ENCODE results near the gene RAB7A. TPM values are rescaled to one million over a fixed set of nuclear protein-coding genes. Genes with fewer than 3 reads are reported as not detected.

RAB7A gene
- total and polyA plus RNA-seq, 2 of the 13 experiments (the other 11 are each of a cell fraction or from before 2014, with no cell fraction given) = 26.5 to 182 TPM

GRCh38 chr3:128835096-128835495 is 109.1 kb downstream of the RAB7A start:
- FAIRE-seq = no peak

More at GRCh38 chr3:128835096-128835495, 109.1 kb downstream of the RAB7A start:
- H3K9me3 ChIP-seq (ENCODE audit: low read length) = no peaks in the 10 kb centered on the region
- CTCF ChIA-PET (ENCODE audit: low intra/inter-chr PET ratio, low total read pairs) = no interaction called here
- no peak overlapping the region for H3K4me2 ChIP-seq (ENCODE audit: low read depth, low read length)
- H3K4me3 ChIP-seq (replicated peaks in 1 of 3; ENCODE audit: insufficient read depth in 1 of 3, low read depth in 2 of 3, low read length in 3 of 3) = no peak overlapping the region
- TF ChIP-seq ISL2 (CRISPR knock-in tag; IDR thresholded peaks at IDR 0.05) = no peak
- no peak for TF ChIP-seq MIER2 (CRISPR knock-in tag; IDR thresholded peaks at IDR 0.05)
- TF ChIP-seq AKNA (CRISPR knock-in tag; IDR thresholded peaks at IDR 0.05; ENCODE audit: borderline replicate concordance) = no peak
- no peak for TF ChIP-seq ZNF510 (CRISPR knock-in tag; IDR thresholded peaks at IDR 0.05; ENCODE audit: low read depth)
- TF ChIP-seq ZNF569 (CRISPR knock-in tag; IDR thresholded peaks at IDR 0.05; ENCODE audit: borderline replicate concordance) = no peak
- TF ChIP-seq JARID2 (CRISPR knock-in tag; IDR thresholded peaks at IDR 0.05; ENCODE audit: insufficient replicate concordance) = no peak
- TF ChIP-seq TSC22D2 (CRISPR knock-in tag; IDR thresholded peaks at IDR 0.05; ENCODE audit: borderline replicate concordance) = no peak
- no peak for TF ChIP-seq CENPT (CRISPR knock-in tag; IDR thresholded peaks at IDR 0.05; ENCODE audit: low read depth)
- TF ChIP-seq AKAP8 (CRISPR knock-in tag; IDR thresholded peaks at IDR 0.05) = no peak
- TF ChIP-seq KLF13 (CRISPR knock-in tag; IDR thresholded peaks at IDR 0.05) = no peak
- TF ChIP-seq SRF (IDR thresholded peaks at IDR 0.05; ENCODE audit: low read depth, low read length) = no peak
- TF ChIP-seq MIXL1 (CRISPR knock-in tag; IDR thresholded peaks at IDR 0.05) = no peak
- no peak for TF ChIP-seq HIVEP1 (CRISPR knock-in tag; IDR thresholded peaks at IDR 0.05)
- ATAC-seq (no peak), DNase-seq (ENCODE audit: low spot score) (no peak)
- 22% methylated on average over 4 of the region's 4 CpGs for WGBS (ENCODE audit: low lambda C conversion rate)
- intact Hi-C loops (cut with micrococcal nuclease; ENCODE audit: unreplicated experiment) (no loop called here), in situ Hi-C loops (cut with HindIII; ENCODE audit: extremely low pct_ligation_motif_present, low pct_unique_long_range_greater_than_20kb) (no loop called here)
- no peak overlapping the region for H2AFZ ChIP-seq (ENCODE audit: low read length)
- no peak overlapping the region for H3K27ac ChIP-seq (ENCODE audit: extremely low read length, insufficient read depth, low read length)
- no peaks in the 10 kb centered on the region for H3K36me3 ChIP-seq (replicated peaks in 1 of 2; ENCODE audit: control insufficient read depth in 1 of 2, insufficient read depth in 2 of 2, low read length in 2 of 2)
- H3K27me3 ChIP-seq (ENCODE audit: control insufficient read depth in 1 of 2, insufficient read depth in 2 of 2, low read length in 2 of 2) = peaks cover 2 to 16% of the 10 kb centered on the region in 2 experiments; a peak in 3 of 5 replicates
- H3K79me2 ChIP-seq (ENCODE audit: insufficient read depth, low read length) = no peaks in the 10 kb centered on the region
- no TSS peak for BruUV-seq (replicated peaks)
- H4K20me1 ChIP-seq (ENCODE audit: insufficient read depth, low read length) = no peaks in the 10 kb centered on the region
- POLR2A ChIA-PET = no interaction called here
- no peaks in the 10 kb centered on the region for H3K4me1 ChIP-seq (ENCODE audit: insufficient read depth, low read length)
- H3K9ac ChIP-seq (ENCODE audit: insufficient read depth, low read depth, low read length) = no peak overlapping the region
